CD4-positive, alpha-beta T cell (primary cell): ENCODE data around the gene SPDEF. TPM values are rescaled to one million over a fixed set of nuclear protein-coding genes. Genes with fewer than 3 reads are reported as not detected.

Experiments
- ATAC-seq: fragments of 200-7000 bp; cut with Tn5 transposase; one replicate; pipeline ENCODE4 v1.10.0; 2022; ENCODE audit warnings: mild to moderate bottlenecking; ENCODE audit not compliant: poor library complexity
- CTCF ChIA-PET: fragments of 350-600 bp; sonication (Branson Sonifier 250); formaldehyde crosslinking; loops from one replicate; lab custom pipeline; 2021; ENCODE audit warnings: antibody characterized with exemption, inconsistent platforms; lab: Charles Lee
- POLR2A ChIA-PET: fragments of 350-600 bp; sonication (Branson Sonifier 250); formaldehyde crosslinking; loops from one replicate; lab custom pipeline; 2021; ENCODE audit warnings: antibody characterized with exemption, inconsistent platforms; lab: Charles Lee
- DNase-seq, 14 experiments: peaks; one replicate each; pipeline ENCODE4 v3.0.0-alpha.2; 2013 to 2020; ENCODE audit warnings: mixed read lengths in 2 of 14
- H3K27ac ChIP-seq, 2 donors: one replicate each; pipeline versions ENCODE4 v1.5.1 to v1.7.0; 2013; ENCODE audit warnings: low read length in 2 of 2, low read depth in 1 of 2, mild to moderate bottlenecking in 1 of 2
- H3K27me3 ChIP-seq, 2 experiments: 1 replicate in 1 of 2; 2 replicates in 1 of 2; pipeline versions ENCODE4 v1.6.1 to v1.7.0; 2013; ENCODE audit warnings: low read length in 2 of 2, control low read depth in 1 of 2, mild to moderate bottlenecking in 1 of 2, moderate library complexity in 1 of 2; ENCODE audit not compliant: insufficient read depth in 2 of 2, control insufficient read depth in 1 of 2
- H3K36me3 ChIP-seq: one replicate; pipeline ENCODE4 v1.6.1; 2013; ENCODE audit warnings: low read length, control low read depth; ENCODE audit not compliant: insufficient read depth
- H3K4me1 ChIP-seq: one replicate; pipeline ENCODE4 v1.6.1; 2013; ENCODE audit warnings: low read length, control low read depth; ENCODE audit not compliant: insufficient read depth
- H3K4me3 ChIP-seq: one replicate; pipeline ENCODE4 v1.5.1; 2013; ENCODE audit warnings: mild to moderate bottlenecking, low read length, moderate library complexity
- H3K9me3 ChIP-seq, 2 experiments: 1 replicate in 1 of 2; 2 replicates in 1 of 2; pipeline versions ENCODE4 v1.6.1 to v1.7.0; 2013; ENCODE audit warnings: low read length in 2 of 2, mild to moderate bottlenecking in 2 of 2, control low read depth in 1 of 2, moderate library complexity in 1 of 2; ENCODE audit not compliant: control insufficient read depth in 1 of 2, insufficient read depth in 1 of 2
- H3K27ac Mint-ChIP-seq: one replicate; pipeline ENCODE4 v1.8.0; 2020; ENCODE audit warnings: mixed read lengths
- H3K27me3 Mint-ChIP-seq: one replicate; pipeline ENCODE4 v1.8.0; 2021; ENCODE audit warnings: mixed read lengths
- H3K36me3 Mint-ChIP-seq: one replicate; pipeline ENCODE4 v1.8.0; 2021; ENCODE audit warnings: low read depth, mixed read lengths
- H3K4me1 Mint-ChIP-seq: one replicate; pipeline ENCODE4 v1.8.0; 2021; ENCODE audit warnings: low read depth, mixed read lengths
- H3K4me3 Mint-ChIP-seq: one replicate; pipeline ENCODE4 v1.8.0; 2020; ENCODE audit warnings: mild to moderate bottlenecking, mixed read lengths
- H3K9me3 Mint-ChIP-seq: one replicate; pipeline ENCODE4 v1.8.0; 2020; ENCODE audit warnings: mixed read lengths
- CTCF ChIP-seq: fragments of 200-600 bp; IDR thresholded peaks from one replicate; pipeline ENCODE4 v1.8.0; 2022; ENCODE audit warnings: antibody characterized with exemption, mild to moderate bottlenecking
- intact Hi-C, 2 experiments: fragments of 100-400 bp; cut with DNase I in 1 of 2; cut with micrococcal nuclease in 1 of 2; formaldehyde crosslinking; loops; one replicate each; pipeline versions ENCODE4 v1.15.1 to v1.9.0; 2023 to 2025; cut with DNase I, micrococcal nuclease
- total RNA-seq, 174 experiments: library from RNA in 2 of 174; stranded (reverse) in 2 of 174; gene quantifications; one replicate each; pipeline ENCODE4 v1.2.3 and lab custom pipeline; 2021 to 2026

The SPDEF gene
- total RNA-seq, 2 experiments from 2014 or later = 0.17 to 0.36 TPM

GRCh38 chr6:34536959-34537848, 18.9 kb downstream of the SPDEF start:
- Histone ChIP-seq H3K4me1 (no peaks in the 10 kb centered on the region), H3K27ac (no peak overlapping the region), H3K27me3 (no peaks in the 10 kb centered on the region), H3K9me3 (no peaks in the 10 kb centered on the region), H3K4me3 (no peak overlapping the region), H3K36me3 (no peaks in the 10 kb centered on the region)
- no peak for ATAC-seq
- H3K4me1 Mint-ChIP-seq = no peaks in the 10 kb centered on the region
- no peaks in the 10 kb centered on the region for H3K9me3 Mint-ChIP-seq
- no peak overlapping the region for H3K27ac Mint-ChIP-seq
- CTCF ChIA-PET = no interaction called here
- no peaks in the 10 kb centered on the region for H3K27me3 Mint-ChIP-seq
- no peak for TF ChIP-seq CTCF
- no peaks in the 10 kb centered on the region for H3K36me3 Mint-ChIP-seq
- intact Hi-C loops = no loop called here
- H3K4me3 Mint-ChIP-seq = no peak overlapping the region
- DNase-seq = no peak
- POLR2A ChIA-PET = no interaction called here

GRCh38 chr6:34536251-34536958, 19.7 kb downstream of the SPDEF start:
- ATAC-seq = no peak

GRCh38 chr6:34535646-34536045, 20.5 kb downstream of the SPDEF start:
- H3K9me3 ChIP-seq = no peaks in the 10 kb centered on the region
- no peak overlapping the region for H3K27ac ChIP-seq
- Mint-ChIP-seq H3K4me1 (no peaks in the 10 kb centered on the region), H3K4me3 (no peak overlapping the region), H3K9me3 (no peaks in the 10 kb centered on the region), H3K27me3 (no peaks in the 10 kb centered on the region), H3K27ac (no peak overlapping the region), H3K36me3 (no peaks in the 10 kb centered on the region)
- H3K4me3 ChIP-seq = no peak overlapping the region
- TF ChIP-seq CTCF = no peak
- no peaks in the 10 kb centered on the region for H3K4me1 ChIP-seq
- intact Hi-C loops = no loop called here
- ChIA-PET CTCF (no interaction called here), POLR2A (no interaction called here)
- no peaks in the 10 kb centered on the region for H3K36me3 ChIP-seq
- H3K27me3 ChIP-seq = no peaks in the 10 kb centered on the region
- ATAC-seq (no peak), DNase-seq (no peak)

More at GRCh38 chr6:34536251-34536958, 19.7 kb downstream of the SPDEF start:
- no peaks in the 10 kb centered on the region for H3K27me3 Mint-ChIP-seq
- intact Hi-C loops = no loop called here
- H3K9me3 Mint-ChIP-seq = no peaks in the 10 kb centered on the region
- ChIA-PET CTCF (no interaction called here), POLR2A (no interaction called here)
- no peaks in the 10 kb centered on the region for H3K4me1 Mint-ChIP-seq
- no peak overlapping the region for H3K4me3 Mint-ChIP-seq
- no peaks in the 10 kb centered on the region for H3K36me3 ChIP-seq
- TF ChIP-seq CTCF = no peak
- no peak overlapping the region for H3K27ac Mint-ChIP-seq
- H3K27me3 ChIP-seq = no peaks in the 10 kb centered on the region
- H3K27ac ChIP-seq = no peak overlapping the region
- no peaks in the 10 kb centered on the region for H3K4me1 ChIP-seq
- H3K4me3 ChIP-seq = no peak overlapping the region
- H3K36me3 Mint-ChIP-seq = no peaks in the 10 kb centered on the region
- H3K9me3 ChIP-seq = no peaks in the 10 kb centered on the region
- DNase-seq = no peak
